SK-N-DZ (cell line): ENCODE results near the gene STX7.

Experiments
- DNase-seq: peaks from one replicate; pipeline ENCODE4 v3.0.0-alpha.2; 2015; ENCODE audit warnings: low spot score

Gene STX7

DNA sequence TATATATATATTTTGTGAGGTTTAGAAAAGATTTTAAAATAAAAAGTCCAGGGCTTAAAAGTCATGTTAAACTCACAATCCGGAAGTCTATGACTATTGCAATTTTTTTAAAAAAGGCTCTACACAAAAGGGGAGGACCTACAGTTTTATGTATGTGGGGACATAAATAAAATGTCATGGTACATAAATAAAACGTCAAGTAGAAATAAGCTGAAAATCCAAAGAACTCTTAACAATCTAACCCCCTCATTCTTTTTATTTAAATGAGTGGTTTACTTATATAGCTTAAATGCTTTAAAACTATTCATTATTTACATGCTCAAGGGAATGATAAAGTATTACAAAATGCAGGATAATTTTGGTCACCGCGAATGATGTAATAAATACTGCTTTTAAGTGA lies 36.2 kb downstream of the STX7 start:
- DNase-seq, result no peak

DNA sequence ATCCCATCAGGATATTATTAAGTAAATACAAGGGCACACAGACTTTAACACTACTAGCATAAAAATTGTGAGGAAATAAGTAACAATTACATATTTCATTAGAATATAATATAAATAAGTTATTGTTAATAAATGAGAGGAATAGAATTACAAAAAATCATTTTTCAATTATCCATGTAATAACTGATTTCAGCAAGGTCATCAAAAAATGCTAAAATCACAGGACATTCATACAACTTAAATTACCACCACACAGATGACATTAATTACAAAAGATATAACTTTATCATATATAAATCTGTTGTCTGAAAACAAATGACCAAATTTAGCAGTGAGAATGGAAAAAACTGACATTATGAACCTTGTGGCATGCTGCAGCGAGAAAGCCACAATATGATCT lies 37.0 kb downstream of the STX7 start:
- no peak for DNase-seq

DNA sequence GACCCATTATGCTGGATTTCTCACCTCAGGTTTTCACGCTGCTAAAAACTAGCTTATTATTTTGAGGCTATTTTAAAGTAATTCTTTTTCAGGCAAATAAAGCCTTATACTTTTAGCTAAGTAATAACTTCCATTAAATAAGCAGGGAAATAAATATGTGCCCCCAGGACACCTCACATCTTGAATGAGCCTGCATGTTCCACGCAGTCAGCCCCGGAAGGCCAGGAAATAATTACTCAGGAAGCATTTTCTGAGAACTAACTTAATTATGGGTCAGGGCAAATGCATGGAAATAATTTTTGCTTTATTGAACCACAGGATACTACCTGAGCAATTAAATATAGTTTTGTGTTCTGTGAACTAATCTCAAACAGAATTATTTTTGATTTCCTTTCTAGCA lies 41.1 kb downstream of the STX7 start:
- no peak for DNase-seq

DNA sequence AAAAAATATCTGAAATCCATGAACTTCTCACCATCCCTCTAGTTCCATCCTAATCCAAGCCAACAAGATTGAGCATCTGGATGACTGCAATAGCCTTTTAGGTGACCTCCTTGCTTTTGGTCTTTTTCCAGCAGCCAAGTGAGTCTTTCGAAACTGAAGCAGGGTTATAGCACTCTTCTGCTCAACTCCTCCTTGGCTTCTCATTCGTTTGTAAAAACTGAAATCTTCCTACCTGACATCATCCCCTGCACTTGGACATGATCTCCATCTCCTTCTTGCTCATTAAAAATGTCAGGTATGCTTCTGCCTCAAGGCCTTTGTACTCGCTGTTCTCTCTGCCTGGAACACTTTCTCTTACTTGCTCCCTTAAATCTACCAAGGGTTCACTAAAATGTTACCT lies 46.0 kb downstream of the STX7 start:
- DNase-seq, result no peak

DNA sequence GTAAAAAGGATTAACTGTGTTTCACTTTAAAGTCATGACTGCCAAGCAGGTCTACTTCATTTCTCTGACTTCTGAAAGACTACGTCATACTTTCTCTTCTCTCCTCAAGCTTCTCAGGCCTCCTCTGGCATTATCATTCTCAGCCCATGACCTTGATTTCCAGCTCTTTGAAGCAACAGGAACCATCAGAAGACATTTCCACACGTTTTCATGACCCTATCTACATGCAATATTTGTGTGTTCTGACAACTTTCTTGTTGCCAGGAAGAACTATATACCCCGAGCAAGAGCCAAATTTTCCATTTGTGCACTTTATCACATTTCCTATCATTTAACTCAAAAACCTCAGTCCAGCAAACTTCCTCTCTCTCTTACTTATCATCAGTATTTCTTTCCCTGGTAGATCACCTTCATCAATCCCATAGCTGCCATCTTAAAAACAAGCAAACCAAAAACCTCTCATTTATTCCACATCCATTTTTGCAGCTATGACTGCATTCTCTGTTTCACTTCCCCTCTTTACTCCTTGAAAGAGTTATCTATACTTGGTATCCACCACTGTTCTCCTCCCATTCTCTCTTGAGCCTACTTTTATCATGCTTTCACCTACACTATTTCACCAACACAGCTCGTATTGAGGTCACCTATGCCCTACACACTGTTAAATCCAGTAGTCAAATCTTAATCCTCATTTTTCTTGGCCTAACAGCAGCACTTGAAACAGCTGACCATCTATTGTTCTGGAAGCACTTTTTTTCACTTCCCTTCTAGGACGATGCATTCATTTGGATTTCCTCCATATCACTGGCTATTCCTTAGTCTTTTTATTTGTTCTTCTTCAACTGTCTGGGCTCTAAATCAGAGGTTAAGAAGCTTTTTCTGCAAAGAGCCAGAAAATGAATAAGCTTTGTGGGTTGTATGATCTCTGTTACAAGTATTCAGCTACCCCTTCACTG lies 47.1 kb downstream of the STX7 start:
- DNase-seq, result no peak

DNA sequence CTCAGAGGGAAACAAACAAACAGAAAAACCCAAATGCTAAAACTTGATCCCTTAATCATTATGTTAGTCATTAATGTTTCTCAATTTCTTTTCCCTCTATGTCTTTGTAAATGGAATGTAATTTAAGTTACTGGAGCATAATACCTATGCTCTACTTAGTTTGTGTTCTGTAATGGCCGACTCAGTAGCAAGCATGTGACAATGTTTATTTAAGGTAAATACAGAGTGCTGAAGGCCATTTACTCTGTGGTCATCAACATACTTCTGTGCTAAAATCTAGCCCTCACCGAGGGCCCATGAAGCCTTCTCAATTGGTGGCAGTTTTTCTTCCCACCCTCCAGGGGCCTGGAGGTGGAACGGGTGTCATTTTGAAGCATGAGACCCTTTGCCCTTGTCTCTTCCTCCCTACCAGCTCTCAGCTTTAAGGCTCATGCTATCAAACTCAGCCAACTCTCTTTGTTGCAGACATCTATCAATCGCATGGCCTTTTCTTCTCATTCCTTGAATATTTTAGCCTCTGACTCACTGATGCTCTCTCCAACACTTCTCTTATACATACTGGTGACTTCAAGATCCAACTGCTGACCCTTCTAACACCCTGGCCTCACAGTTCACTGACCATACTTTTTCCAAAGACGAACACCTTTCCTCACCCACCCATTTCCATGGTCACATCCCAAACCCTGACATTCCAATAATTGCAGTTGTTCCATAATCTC lies 48.2 kb downstream of the STX7 start:
- no peak for DNase-seq

DNA sequence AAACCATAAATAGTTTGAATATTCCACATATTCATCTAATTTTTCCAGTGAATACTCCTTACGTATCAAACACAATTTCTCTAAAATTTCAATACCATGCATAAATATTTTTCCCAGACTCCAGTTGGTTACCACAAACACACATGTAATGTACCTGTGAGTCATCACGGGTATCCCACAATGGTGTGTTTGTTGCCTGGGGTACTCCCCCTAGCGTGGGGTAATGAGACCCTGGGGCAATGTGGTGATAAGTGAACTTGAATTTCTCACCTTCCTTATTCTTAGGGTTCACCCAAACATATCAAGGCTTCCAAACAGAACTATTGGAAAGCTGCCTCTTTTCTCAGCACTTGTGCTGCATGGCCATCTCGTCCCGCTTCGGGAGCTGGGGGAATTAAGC lies 51.0 kb downstream of the STX7 start:
- no peak for DNase-seq

DNA sequence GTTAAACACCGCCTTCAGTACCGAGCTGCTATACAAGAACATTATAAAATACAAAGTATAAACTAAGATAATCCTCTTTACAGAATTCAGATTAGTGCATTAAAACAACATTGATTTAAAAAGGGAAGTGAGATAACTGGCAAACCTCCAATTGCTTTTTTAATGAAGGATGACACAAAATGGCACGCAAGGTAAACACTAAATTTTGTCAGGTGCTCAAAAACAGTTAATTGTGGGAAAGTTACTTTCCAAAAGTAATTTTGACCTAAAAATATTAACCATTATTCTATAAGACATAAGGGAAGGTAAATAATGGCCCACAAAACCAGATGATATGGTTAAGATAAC lies 53.3 kb downstream of the STX7 start:
- DNase-seq, result no peak

DNA sequence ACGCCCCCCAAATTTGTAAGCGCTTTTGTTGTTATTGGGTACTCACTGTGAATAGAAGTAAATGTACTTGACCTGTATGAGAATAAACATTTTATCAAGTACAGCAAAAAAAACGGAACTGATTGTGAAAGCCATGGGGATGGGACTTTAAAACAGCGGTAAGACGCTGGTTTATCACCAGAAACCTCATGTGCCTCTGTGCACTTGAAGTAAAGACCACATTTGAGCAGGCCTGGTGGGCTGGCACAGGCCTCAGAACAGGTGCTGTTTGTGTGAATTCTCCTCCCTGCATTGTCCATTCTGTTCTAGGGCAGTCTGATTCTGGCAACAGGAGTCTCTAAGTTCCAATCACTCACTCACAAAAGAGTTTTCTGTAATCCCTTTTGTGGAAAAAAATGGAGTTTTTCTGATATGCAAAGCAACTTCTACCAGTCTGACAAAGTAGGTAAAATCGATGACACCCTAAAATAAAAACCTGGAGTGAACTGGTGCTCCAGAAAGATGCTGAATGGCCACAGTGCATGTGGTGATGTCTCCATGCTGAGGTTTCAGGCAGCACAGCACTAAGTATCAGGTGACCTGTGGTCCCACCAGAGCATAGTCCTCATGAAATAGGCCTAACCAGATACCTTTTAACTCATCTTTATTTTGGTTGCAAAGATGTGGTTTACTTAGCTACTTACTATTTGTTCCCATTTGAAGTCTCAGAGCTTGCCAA lies 53.9 kb downstream of the STX7 start:
- DNase-seq, result no peak

DNA sequence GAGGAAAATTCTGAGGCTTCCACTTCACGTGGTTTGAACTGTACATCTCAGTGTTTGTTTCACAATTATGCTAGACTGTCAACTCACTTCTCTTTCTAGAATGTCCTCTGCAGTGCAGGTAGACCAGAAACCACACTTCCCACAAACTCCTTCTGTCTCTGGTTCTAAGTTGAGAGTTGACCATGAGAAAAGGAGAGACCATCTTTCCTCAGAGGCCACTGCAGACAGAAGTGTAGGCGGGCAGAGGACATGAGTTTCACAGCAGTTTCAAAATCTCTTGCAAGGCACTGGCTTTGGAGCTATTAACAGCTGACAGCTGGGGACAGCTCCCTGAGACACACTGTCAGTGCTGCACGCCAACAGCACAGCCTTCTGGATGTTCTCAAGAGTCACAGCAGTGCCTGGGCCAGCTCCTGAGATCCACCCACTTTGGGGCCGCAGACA lies 56.2 kb downstream of the STX7 start:
- peak; percentile 24 for DNase-seq

DNA sequence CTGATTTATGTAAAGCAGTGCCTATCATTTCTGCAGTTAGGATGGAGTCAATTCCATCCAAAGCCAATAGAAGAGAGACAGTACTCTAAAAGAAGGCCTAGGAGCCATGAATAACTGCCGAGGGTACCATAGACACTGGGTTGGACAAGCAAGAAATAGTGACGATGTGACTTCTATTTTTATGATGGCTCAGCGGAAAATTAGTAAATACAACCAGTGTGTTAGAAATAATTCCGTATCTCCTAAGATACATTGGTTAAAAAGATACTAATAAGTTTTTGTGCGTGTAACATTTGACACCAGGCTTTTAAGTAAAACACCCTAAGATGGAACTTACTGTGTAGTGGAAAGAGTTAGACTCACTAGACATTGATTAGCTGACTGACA lies 66.1 kb downstream of the STX7 start:
- no peak for DNase-seq

DNA sequence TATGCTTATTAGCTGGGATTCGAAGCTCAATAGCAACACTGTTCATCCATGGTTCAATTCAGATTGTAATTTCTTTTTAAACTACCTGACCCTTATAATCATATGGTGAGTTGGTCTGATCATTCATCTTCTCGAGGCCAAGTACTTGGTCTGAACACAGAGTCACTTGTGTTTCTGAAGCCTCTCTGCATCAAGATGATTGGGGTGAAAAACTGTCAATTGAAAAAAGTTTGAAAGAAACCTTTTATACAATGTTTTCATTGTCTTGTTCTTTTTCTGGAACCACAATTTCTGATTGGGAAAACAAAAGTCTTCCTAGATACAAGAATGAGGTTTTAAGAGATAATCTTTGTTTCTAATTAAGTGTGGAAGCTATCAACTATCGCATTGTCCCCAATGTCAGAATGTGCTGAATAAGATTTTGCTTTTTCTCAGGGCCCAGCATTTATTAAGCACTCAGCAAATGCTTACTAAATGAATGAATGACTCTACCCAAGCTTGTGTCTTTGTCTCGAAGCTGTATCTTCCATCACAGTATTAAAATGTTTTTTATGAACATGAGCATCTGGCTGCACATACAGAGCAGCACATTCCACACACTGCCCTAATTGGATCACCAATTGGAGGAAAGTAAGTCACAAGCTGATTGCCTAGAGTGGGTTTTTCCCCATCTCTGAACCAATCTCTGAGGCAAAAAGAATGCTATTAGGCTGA lies 66.6 kb downstream of the STX7 start:
- DNase-seq, result peak; percentile 29

DNA sequence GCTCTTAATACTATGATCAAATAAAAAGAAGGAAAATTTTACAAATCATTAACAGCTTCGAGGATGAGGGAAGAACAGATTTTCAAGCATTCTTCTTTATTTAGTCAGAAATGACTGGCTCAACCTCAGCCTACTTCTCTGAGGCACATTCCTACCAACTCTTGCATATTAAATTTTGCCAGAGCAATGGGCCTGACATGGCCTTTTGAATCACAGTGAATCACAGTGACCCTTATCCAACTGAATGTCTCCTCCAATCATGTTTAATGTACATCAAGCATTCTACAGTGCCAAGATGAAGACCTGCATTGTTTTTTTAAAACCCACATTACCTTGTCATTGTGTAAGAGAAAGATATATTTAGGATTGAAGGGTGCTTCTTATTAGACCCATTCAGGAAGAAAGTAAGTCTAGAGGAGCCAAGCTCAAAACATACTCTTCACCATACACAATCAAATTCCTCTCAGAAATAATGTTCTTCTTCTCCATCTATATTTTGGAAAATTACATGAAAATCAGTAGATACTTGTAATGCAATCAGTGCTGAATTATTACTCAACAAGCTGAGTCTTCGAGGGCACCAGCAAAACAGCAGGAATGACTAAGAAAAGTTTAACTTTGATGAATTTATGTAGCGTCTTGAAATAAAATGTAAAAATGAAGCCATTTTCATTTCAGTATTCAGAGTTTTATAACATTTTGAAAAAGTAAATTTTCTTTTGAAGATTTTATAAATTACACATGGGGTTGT lies 67.5 kb downstream of the STX7 start:
- no peak for DNase-seq

DNA sequence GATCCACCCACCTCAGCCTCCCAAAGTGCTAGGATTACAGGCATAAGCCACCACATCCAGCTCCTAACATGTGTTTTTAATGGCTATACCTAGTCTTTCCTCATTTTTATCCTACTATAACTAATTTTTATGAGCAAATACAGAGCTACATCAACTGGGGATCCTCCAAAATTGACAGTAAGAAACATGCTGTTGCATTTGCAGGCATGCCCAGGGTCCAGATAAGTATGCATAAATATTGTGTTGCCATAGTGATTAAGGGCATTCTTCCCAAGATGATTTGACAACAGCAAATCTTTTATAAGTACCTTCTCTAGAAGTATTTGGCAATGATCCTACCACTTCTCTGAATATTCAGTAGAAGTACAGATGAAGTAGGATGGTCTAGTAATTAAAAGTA lies 69.7 kb downstream of the STX7 start:
- DNase-seq, result no peak

DNA sequence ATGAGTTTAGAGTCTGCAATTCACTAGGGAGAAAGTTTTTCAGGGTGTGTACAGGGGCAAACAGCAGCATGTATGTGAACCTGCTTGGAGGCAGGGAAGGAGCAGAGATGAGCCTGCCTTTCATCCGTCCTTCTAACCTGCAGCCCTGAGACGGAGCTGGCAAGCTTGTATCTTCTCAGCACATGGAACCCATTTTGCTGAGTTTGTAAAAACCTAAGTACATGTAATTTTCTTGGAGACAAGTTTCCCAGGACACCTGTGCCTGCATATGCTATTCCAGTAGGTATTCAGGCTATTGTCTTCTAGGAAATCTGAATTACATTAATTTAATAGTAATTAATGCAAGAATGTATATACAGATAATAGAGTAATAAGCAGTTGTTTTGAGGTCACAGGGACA lies 82.8 kb downstream of the STX7 start:
- no peak for DNase-seq

DNA sequence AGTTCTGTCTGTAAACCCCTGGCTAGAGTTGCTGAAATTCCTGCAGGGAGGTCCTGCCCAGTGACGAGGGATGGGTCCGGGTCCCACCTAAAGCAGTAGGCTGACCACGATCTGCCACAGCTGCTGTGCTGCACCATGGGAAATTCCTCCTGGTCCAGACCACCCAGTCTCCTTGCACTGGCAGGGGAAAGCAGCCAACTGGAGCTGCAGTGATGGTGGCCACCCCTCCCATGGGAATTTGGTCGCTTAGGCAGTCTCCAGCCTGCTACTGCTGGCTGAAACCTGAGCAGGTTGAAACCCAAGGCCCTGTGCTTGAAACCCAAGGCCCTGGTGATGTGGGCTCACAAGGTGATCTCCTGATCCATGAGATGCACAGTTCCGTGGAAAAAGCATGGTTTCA lies 87.7 kb downstream of the STX7 start:
- peak; percentile 30 for DNase-seq

DNA sequence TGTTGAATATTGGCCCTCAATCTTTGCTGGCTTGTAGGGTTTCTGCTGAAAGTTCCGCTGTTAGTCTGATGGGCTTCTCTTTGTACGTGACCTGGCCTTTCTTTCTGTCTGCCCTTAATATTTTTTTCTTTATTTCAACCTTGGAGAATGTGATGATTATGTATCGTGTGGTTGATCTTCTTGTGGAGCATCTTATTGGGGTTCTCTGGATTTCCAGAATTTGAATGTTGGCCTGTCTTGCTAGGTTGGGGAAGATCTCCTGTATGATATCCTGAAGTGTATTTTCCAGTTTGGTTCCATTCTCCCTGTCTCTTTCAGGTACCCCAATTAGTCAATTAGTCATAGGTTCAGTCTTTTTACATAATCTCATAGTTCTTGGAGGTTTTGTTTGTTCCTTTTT lies 89.1 kb downstream of the STX7 start:
- DNase-seq, result no peak

DNA sequence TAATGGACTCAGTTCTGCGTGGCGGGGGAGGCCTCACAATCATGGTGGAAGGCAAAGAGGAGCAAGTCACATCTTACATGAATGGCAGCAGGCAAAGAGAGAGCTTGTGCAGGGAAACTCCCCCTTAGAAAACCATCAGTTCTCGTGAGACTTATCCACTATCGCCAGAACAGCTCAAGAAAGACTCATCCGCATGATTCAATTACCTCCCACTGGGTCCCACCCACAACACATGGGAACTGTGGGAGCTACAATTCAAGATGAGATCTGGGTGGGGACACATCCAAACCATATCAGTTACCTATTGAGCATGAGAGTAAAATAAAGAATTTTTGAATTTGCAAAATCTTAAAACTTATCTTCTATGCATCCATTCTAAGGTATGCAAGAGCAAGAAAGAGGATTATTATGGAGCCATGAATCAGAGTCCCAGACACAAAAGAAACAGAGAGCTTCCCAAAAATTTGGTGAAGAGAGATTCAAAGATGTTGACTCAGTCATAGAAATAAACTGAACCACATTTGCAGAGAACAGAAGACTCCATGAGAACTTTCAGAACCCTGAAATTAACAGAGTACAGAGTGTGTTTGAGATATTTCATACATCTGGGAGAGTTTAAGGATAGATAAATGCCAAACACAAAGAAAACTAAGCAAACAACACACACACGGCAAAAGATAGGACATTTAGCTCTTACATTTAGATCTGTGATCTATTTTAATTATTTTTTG lies 94.5 kb downstream of the STX7 start:
- DNase-seq, result no peak

DNA sequence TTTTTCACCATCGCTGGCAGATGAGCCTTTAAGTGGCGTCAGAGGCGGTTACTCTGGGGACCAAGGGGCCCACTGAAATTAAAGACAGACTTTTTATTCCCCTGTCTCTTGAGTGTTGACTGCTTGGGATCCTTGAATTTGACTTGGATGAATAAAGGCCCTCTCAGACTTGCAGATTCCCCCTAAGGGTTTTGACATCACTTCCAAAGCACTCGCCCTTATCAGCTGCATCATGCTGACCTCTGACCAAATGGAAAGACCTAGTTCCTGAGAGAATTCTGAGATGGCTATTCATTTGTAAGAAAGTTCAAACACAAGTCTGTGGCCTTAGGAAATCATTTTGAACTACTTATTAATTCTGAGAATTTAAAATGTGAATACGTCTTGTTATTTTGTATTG lies 98.2 kb downstream of the STX7 start:
- no peak for DNase-seq

DNA sequence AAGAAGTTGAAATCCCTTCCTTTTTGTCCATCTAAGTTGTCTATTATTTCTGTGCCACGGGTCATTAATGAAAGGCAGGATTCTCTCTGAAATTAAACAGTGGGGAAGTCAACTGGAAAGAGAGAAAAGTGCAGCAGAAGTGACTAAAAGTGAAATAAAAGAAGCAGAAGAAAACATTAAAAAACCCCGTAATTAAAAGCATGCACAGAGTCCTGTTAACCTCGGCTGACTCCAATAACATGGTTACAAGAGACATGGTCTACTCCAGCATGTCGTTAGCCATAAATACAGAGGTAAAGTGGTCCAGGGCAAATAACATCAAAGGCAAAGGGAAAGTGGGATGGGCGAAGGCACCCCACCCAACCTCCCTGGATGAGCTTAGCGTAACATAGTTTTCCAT lies 98.6 kb downstream of the STX7 start:
- no peak for DNase-seq

DNA sequence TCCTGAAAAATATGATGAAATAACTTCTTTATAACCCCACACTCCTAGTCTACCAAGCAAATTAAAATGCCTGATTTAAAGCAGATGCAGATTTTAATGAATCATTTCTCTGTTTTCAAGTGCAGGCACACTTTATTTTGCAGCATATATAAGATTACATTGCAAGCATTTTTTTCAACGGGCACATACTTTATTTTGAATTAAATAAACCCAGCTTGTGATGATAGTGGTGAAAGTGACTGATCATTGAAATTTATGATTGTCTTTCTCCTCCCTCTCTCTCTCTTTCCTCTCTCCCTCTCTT lies 99.5 kb downstream of the STX7 start:
- DNase-seq, result no peak
